ENCODE results near the gene CRYBB1.

The CRYBB1 gene

DNA sequence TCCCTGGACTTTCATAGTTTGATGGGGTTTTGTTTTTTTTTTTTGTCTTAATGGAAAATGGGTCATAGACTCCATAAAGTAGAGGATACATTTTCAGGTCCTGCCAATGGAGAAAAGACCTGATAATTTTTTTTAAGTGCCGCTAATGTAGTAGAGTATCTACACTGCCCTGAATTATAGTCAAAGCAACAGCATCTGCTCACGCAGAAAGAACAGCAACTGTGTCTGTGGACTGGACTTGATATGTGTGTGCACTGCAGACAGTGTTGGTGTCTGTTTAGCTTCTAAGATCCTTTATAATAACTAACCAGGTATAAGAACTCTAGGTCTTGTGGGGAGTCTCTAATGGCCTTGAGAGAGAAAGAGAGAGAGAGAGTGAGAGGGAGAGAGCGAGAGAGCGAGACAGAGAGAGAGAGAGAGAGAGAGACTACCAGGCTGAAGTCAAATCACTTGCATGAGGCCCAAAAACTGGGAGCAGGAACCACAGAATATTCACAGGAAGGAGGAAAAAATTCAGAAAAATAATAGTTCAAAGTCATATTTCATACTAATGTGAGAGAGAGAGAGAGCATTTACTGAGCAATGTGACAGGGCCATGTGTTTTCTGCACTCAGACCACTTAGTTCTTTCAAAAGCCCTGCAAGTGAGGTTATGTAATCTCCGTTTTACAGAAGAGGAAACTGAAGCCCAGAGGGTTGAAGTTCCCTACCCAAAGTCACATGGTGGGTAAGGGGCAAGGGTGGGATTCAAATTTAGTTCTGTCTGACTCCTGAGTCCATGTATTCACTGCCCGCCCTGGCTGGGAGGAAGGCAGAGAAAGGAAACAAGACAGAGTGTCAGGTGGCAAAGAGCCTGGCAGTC is 30.9 kb upstream of the CRYBB1 start:
- DNase-seq, result peak in 2 of 3 donors; percentile 75 to 83
- ChIA-PET POLR2A (no interaction called here), CTCF (no interaction called here)
- Histone ChIP-seq H3K27ac (ENCODE audit: insufficient read depth in 1 of 2, low read depth in 1 of 2, low read length in 2 of 2, poor library complexity in 1 of 2, severe bottlenecking in 2 of 2) (peak overlapping the region in 1 of 2 experiments; percentile 52), H3K36me3 (ENCODE audit: control insufficient read depth in 4 of 4, insufficient read depth in 4 of 4, low read length in 3 of 4) (no peaks in the 10 kb centered on the region), H3K9me3 (ENCODE audit: control extremely low read depth in 1 of 5, control insufficient read depth in 4 of 5, insufficient read depth in 2 of 5, low read depth in 1 of 5, low read length in 4 of 5) (no peaks in the 10 kb centered on the region), H3K4me3 (ENCODE audit: control insufficient read depth in 1 of 7, extremely low read depth in 1 of 7, insufficient read depth in 4 of 7, low read depth in 2 of 7, low read length in 6 of 7) (peak overlapping the region in 2 of 7 experiments; percentile 8 to 19), H3K4me1 (ENCODE audit: control extremely low read depth in 1 of 4, control insufficient read depth in 4 of 4, insufficient read depth in 4 of 4, low read length in 3 of 4) (peaks cover 15 to 57% (median 50%) of the 10 kb centered on the region in 4 experiments), H3K27me3 (replicated peaks in 2 of 5; ENCODE audit: control insufficient read depth in 4 of 5, insufficient read depth in 5 of 5, low read length in 4 of 5) (no peaks in the 10 kb centered on the region)
- 8% methylated on average over 3 of the region's 6 CpGs for WGBS (ENCODE audit: insufficient coverage)

DNA sequence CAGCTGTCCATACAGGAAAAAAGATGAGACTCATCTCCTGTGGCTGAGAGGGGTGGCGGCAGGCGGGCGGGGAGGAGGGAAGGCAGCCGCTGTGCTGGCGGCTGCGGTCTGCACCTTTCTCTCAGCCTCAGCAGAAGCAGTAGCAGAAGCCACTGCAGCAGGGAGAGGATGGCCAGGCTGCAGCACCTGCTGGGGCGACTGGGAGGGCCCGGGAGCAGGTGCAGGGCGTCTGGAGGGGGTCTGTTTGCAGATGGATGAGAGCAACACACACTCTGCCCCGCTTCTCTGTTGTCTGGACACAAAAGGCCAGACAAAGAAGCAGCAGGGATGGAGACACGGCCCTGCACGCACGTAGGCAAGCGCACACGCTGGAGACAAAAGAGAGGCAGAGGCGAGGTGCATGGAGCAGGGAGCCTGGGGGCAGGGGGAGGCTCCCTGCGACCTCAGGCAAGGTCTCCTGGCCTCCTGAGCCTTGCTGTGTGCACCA is 30.2 kb upstream of the CRYBB1 start:
- Histone ChIP-seq H3K4me1 (ENCODE audit: control extremely low read depth in 1 of 4, control insufficient read depth in 4 of 4, insufficient read depth in 4 of 4, low read length in 3 of 4) (peaks cover 15 to 64% (median 57%) of the 10 kb centered on the region in 4 experiments), H3K9me3 (ENCODE audit: control extremely low read depth in 1 of 5, control insufficient read depth in 4 of 5, insufficient read depth in 2 of 5, low read depth in 1 of 5, low read length in 4 of 5) (no peaks in the 10 kb centered on the region), H3K36me3 (ENCODE audit: control insufficient read depth in 4 of 4, insufficient read depth in 4 of 4, low read length in 3 of 4) (no peaks in the 10 kb centered on the region), H3K27ac (ENCODE audit: insufficient read depth in 1 of 2, low read depth in 1 of 2, low read length in 2 of 2, poor library complexity in 1 of 2, severe bottlenecking in 2 of 2) (no peak overlapping the region), H3K27me3 (replicated peaks in 2 of 5; ENCODE audit: control insufficient read depth in 4 of 5, insufficient read depth in 5 of 5, low read length in 4 of 5) (no peaks in the 10 kb centered on the region), H3K4me3 (ENCODE audit: control insufficient read depth in 1 of 7, extremely low read depth in 1 of 7, insufficient read depth in 4 of 7, low read depth in 2 of 7, low read length in 6 of 7) (peak overlapping the region in 4 of 7 experiments; percentile 10 to 38 (median 24))
- ChIA-PET POLR2A (no interaction called here), CTCF (interaction anchor here (0.9 kb wide), 1 partner anchor 25 kb away, joined by 3 read pairs; no protein-coding TSS in a partner anchor)
- 38% methylated on average over 14 of the region's 17 CpGs for WGBS (ENCODE audit: insufficient coverage)
- peak in 2 of 3 donors; percentile 65 to 71 for DNase-seq

DNA sequence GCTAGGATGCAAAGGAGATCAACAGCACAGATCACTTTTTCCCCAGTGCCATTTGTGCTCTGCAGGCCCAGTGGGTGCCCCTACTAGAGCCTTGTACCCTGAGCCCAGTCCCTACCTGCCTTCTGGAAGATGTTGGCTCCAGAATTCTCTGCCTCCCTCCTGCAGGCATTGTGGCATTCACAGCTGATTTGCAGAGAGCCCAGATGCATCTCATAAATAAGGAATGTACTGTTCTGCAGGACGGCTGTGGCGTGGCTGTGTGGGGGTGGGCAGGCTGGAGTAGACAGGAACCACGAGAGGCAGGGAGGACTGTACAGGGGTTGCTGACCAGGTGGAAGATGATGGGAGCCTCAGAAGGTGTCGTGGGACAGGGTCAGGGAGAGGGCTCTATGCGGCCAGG is 28.3 kb upstream of the CRYBB1 start:
- no peak overlapping the region for H3K27ac ChIP-seq (ENCODE audit: insufficient read depth in 1 of 2, low read depth in 1 of 2, low read length in 2 of 2, poor library complexity in 1 of 2, severe bottlenecking in 2 of 2)
- ChIA-PET CTCF (interaction anchor here (0.9 to 1.3 kb wide), 2 partner anchors 9 to 10 kb away, joined by 3 read pairs; no protein-coding TSS in a partner anchor), POLR2A (no interaction called here)
- H3K4me3 ChIP-seq (ENCODE audit: control insufficient read depth in 1 of 7, extremely low read depth in 1 of 7, insufficient read depth in 4 of 7, low read depth in 2 of 7, low read length in 6 of 7), result no peak overlapping the region
- no peaks in the 10 kb centered on the region for H3K27me3 ChIP-seq (replicated peaks in 2 of 5; ENCODE audit: control insufficient read depth in 4 of 5, insufficient read depth in 5 of 5, low read length in 4 of 5)
- peaks cover 17 to 83% (median 76%) of the 10 kb centered on the region in 4 experiments for H3K4me1 ChIP-seq (ENCODE audit: control extremely low read depth in 1 of 4, control insufficient read depth in 4 of 4, insufficient read depth in 4 of 4, low read length in 3 of 4)
- H3K9me3 ChIP-seq (ENCODE audit: control extremely low read depth in 1 of 5, control insufficient read depth in 4 of 5, insufficient read depth in 2 of 5, low read depth in 1 of 5, low read length in 4 of 5), result no peaks in the 10 kb centered on the region
- WGBS (ENCODE audit: insufficient coverage), result 74% methylated on average over 4 of the region's 5 CpGs
- no peak for DNase-seq
- H3K36me3 ChIP-seq (ENCODE audit: control insufficient read depth in 4 of 4, insufficient read depth in 4 of 4, low read length in 3 of 4), result no peaks in the 10 kb centered on the region

DNA sequence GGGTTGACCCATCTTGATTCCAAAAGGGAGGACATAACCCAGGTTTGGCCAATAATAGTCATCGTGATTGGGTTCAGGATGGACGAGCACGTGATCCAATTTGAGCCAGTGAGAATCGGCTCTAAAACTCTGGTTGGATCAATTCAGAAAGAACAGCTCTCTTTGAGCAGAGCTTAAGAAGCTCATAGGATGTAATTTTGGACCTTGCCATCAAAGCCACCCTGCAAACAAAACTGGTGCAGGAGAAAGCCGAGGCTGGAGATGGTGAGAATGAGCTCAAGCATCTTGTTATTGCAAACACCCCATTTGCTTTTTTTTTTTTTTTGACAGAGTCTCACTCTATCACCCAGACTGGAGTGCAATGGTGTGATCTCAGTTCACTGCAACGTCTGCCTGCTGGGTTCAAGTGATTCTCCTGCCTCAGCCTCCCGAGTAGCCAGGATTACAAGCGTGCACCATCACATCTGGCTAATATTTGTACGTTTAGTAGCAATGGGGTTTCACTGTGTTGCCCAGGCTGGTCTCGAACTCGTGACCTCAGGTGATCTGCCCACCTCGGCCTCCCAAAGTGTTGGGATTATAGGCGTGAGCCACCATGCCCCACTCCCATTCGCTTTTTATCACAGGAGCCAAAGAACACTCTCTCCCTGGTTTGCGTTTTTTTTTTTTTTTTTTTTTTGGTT is 25.7 kb upstream of the CRYBB1 start:
- no peak overlapping the region for H3K27ac ChIP-seq (ENCODE audit: insufficient read depth in 1 of 2, low read depth in 1 of 2, low read length in 2 of 2, poor library complexity in 1 of 2, severe bottlenecking in 2 of 2)
- DNase-seq, result peak in 2 of 3 donors; percentile 26 to 38
- H3K27me3 ChIP-seq (replicated peaks in 2 of 5; ENCODE audit: control insufficient read depth in 4 of 5, insufficient read depth in 5 of 5, low read length in 4 of 5), result no peaks in the 10 kb centered on the region
- POLR2A ChIA-PET, result interaction anchor here (0.7 kb wide), 1 partner anchor 127 kb away, joined by 6 read pairs; no protein-coding TSS in a partner anchor
- H3K9me3 ChIP-seq (ENCODE audit: control extremely low read depth in 1 of 5, control insufficient read depth in 4 of 5, insufficient read depth in 2 of 5, low read depth in 1 of 5, low read length in 4 of 5), result no peaks in the 10 kb centered on the region
- peak overlapping the region in 1 of 7 experiments; percentile 20 for H3K4me3 ChIP-seq (ENCODE audit: control insufficient read depth in 1 of 7, extremely low read depth in 1 of 7, insufficient read depth in 4 of 7, low read depth in 2 of 7, low read length in 6 of 7)
- CTCF ChIA-PET, result interaction anchor here (0.7 to 1.4 kb wide), 6 partner anchors 50 to 960 kb away, joined by 3 to 4 read pairs (median 3); no protein-coding TSS in a partner anchor
- H3K4me1 ChIP-seq (ENCODE audit: control extremely low read depth in 1 of 4, control insufficient read depth in 4 of 4, insufficient read depth in 4 of 4, low read length in 3 of 4), result peaks cover 9 to 87% (median 73%) of the 10 kb centered on the region in 4 experiments
- 77% methylated on average over 12 of the region's 15 CpGs for WGBS (ENCODE audit: insufficient coverage)
- H3K36me3 ChIP-seq (ENCODE audit: control insufficient read depth in 4 of 4, insufficient read depth in 4 of 4, low read length in 3 of 4), result no peaks in the 10 kb centered on the region

GRCh38 chr22:26642465-26643417 is 24.9 kb upstream of the CRYBB1 start:
- CTCF ChIA-PET, result interaction anchor here (0.8 to 1.8 kb wide), 7 partner anchors 10 to 143 kb away, joined by 3 to 8 read pairs (median 3); partner anchors contain the start of gene CRYBA4
- DNase-seq, result peak in 2 of 3 donors; percentile 40 to 52
- peak overlapping the region in 1 of 2 experiments; percentile 74 for H3K27ac ChIP-seq (ENCODE audit: insufficient read depth in 1 of 2, low read depth in 1 of 2, low read length in 2 of 2, poor library complexity in 1 of 2, severe bottlenecking in 2 of 2)

GRCh38 chr22:26636296-26636695 is 18.5 kb upstream of the CRYBB1 start:
- H3K9me3 ChIP-seq (ENCODE audit: control extremely low read depth in 1 of 5, control insufficient read depth in 4 of 5, insufficient read depth in 2 of 5, low read depth in 1 of 5, low read length in 4 of 5), result no peaks in the 10 kb centered on the region
- H3K27ac ChIP-seq (ENCODE audit: insufficient read depth in 1 of 2, low read depth in 1 of 2, low read length in 2 of 2, poor library complexity in 1 of 2, severe bottlenecking in 2 of 2), result no peak overlapping the region
- WGBS (ENCODE audit: insufficient coverage), result 75% methylated on average over 1 of the region's 1 CpG
- H3K27me3 ChIP-seq (replicated peaks in 2 of 5; ENCODE audit: control insufficient read depth in 4 of 5, insufficient read depth in 5 of 5, low read length in 4 of 5), result no peaks in the 10 kb centered on the region
- ChIA-PET POLR2A (no interaction called here), CTCF (interaction anchor here (1.3 kb wide), 1 partner anchor 11 kb away, joined by 3 read pairs; no protein-coding TSS in a partner anchor)
- H3K4me3 ChIP-seq (ENCODE audit: control insufficient read depth in 1 of 7, extremely low read depth in 1 of 7, insufficient read depth in 4 of 7, low read depth in 2 of 7, low read length in 6 of 7), result no peak overlapping the region
- no peak for DNase-seq
- H3K36me3 ChIP-seq (ENCODE audit: control insufficient read depth in 4 of 4, insufficient read depth in 4 of 4, low read length in 3 of 4), result no peaks in the 10 kb centered on the region
- H3K4me1 ChIP-seq (ENCODE audit: control extremely low read depth in 1 of 4, control insufficient read depth in 4 of 4, insufficient read depth in 4 of 4, low read length in 3 of 4), result peaks cover 0 to 33% (median 22%) of the 10 kb centered on the region in 4 experiments

More at GRCh38 chr22:26642465-26643417, 24.9 kb upstream of the CRYBB1 start:
- H3K27me3 ChIP-seq (replicated peaks in 2 of 5; ENCODE audit: control insufficient read depth in 4 of 5, insufficient read depth in 5 of 5, low read length in 4 of 5), result no peaks in the 10 kb centered on the region
- peak overlapping the region in 4 of 7 experiments; percentile 20 to 34 (median 26) for H3K4me3 ChIP-seq (ENCODE audit: control insufficient read depth in 1 of 7, extremely low read depth in 1 of 7, insufficient read depth in 4 of 7, low read depth in 2 of 7, low read length in 6 of 7)
- no peaks in the 10 kb centered on the region for H3K36me3 ChIP-seq (ENCODE audit: control insufficient read depth in 4 of 4, insufficient read depth in 4 of 4, low read length in 3 of 4)
- WGBS (ENCODE audit: insufficient coverage), result 0% methylated on average over 2 of the region's 8 CpGs
- H3K9me3 ChIP-seq (ENCODE audit: control extremely low read depth in 1 of 5, control insufficient read depth in 4 of 5, insufficient read depth in 2 of 5, low read depth in 1 of 5, low read length in 4 of 5), result no peaks in the 10 kb centered on the region
- POLR2A ChIA-PET, result interaction anchor here (0.6 to 1.5 kb wide), 2 partner anchors 119 to 139 kb away, joined by 4 to 6 read pairs; no protein-coding TSS in a partner anchor
- peaks cover 7 to 81% (median 65%) of the 10 kb centered on the region in 4 experiments for H3K4me1 ChIP-seq (ENCODE audit: control extremely low read depth in 1 of 4, control insufficient read depth in 4 of 4, insufficient read depth in 4 of 4, low read length in 3 of 4)
